HG03066 (cell line): ENCODE data around the gene EDRF1.
"Not testable (repeated sequence)": the region's sequence is repeated elsewhere in the genome, so short reads cannot be mapped to it uniquely, and the experiment has no call there.

ENCODE experiments used
- ATAC-seq: cut with Tn5 transposase; IDR thresholded peaks from one replicate; pipeline ENCODE4 v1.9.1; 2021; ENCODE audit warnings: low read depth; ENCODE audit not compliant: unreplicated experiment

The EDRF1 gene

GRCh38 chr10:125708971-125709503 lies 10.5 kb upstream of the EDRF1 start:
- no peak for ATAC-seq

- no peak for ATAC-seq
Measured at GRCh38 chr10:125709553-125710474, 9.7 kb upstream of the EDRF1 start.

- no peak for ATAC-seq
Measured at GRCh38 chr10:125711110-125711750, 8.3 kb upstream of the EDRF1 start.

GRCh38 chr10:125714728-125715127 lies 4.8 kb upstream of the EDRF1 start:
- not testable (repeated sequence) for ATAC-seq

- ATAC-seq, result no peak
Measured at GRCh38 chr10:125720002-125720382, 483 bp downstream of the EDRF1 start.

- peak; percentile 38 for ATAC-seq
Measured at GRCh38 chr10:125721035-125721434, 1.5 kb downstream of the EDRF1 start.

GRCh38 chr10:125722811-125723210 lies 3.3 kb downstream of the EDRF1 start:
- ATAC-seq, result no peak

GRCh38 chr10:125726914-125727313 lies 7.4 kb downstream of the EDRF1 start:
- ATAC-seq, result no peak

- no peak for ATAC-seq
Measured at GRCh38 chr10:125727436-125727835, 7.9 kb downstream of the EDRF1 start.

- no peak for ATAC-seq
Measured at GRCh38 chr10:125734148-125734547, 14.6 kb downstream of the EDRF1 start.

GRCh38 chr10:125734823-125735222 lies 15.3 kb downstream of the EDRF1 start:
- no peak for ATAC-seq

- ATAC-seq, result no peak
Measured at GRCh38 chr10:125738206-125738605, 18.7 kb downstream of the EDRF1 start.

- ATAC-seq, result no peak
Measured at GRCh38 chr10:125739994-125740679, 20.6 kb downstream of the EDRF1 start.

GRCh38 chr10:125742465-125742864 lies 23.0 kb downstream of the EDRF1 start:
- no peak for ATAC-seq

- ATAC-seq, result no peak
Measured at GRCh38 chr10:125744909-125745308, 25.4 kb downstream of the EDRF1 start.

- ATAC-seq, result no peak
Measured at GRCh38 chr10:125747417-125747816, 27.9 kb downstream of the EDRF1 start.

- no peak for ATAC-seq
Measured at GRCh38 chr10:125756196-125756595, 36.7 kb downstream of the EDRF1 start.

GRCh38 chr10:125756853-125757487 lies 37.5 kb downstream of the EDRF1 start:
- no peak for ATAC-seq

- ATAC-seq, result no peak
Measured at GRCh38 chr10:125757742-125758141, 38.2 kb downstream of the EDRF1 start.

GRCh38 chr10:125761961-125762360 lies 42.5 kb downstream of the EDRF1 start:
- ATAC-seq, result no peak
